Lower leg skin (tissue), 4 donors: Measurements from ENCODE around the gene LRIG1. TPM values are rescaled to one million over a fixed set of nuclear protein-coding genes. Genes with fewer than 3 reads are reported as not detected.

Experiments
- DNase-seq, 2 donors: peaks; one replicate each; pipeline ENCODE4 v3.0.0-alpha.2; 2019; ENCODE audit warnings: low spot score in 2 of 2
- H3K4me3 ChIP-seq: fragments of 200-600 bp; sonication (generic); 2 replicates; pipeline ENCODE4 v1.5.1; 2017; ENCODE audit warnings: mild to moderate bottlenecking, low read depth; ENCODE audit not compliant: poor library complexity, severe bottlenecking
- CTCF ChIP-seq, 3 donors: fragments of 450-650 bp; IDR thresholded peaks; one replicate each; pipeline ENCODE4 v1.5.1; 2016; ENCODE audit warnings: antibody characterized with exemption in 3 of 3, mild to moderate bottlenecking in 3 of 3, moderate library complexity in 2 of 3
- POLR2A ChIP-seq, 2 donors: fragments of 450-650 bp; IDR thresholded peaks; one replicate each; pipeline ENCODE4 v1.6.1; 2016 to 2017; ENCODE audit warnings: antibody characterized with exemption in 2 of 2, mild to moderate bottlenecking in 1 of 2, moderate library complexity in 1 of 2
- WGBS, 2 donors: methylation state at CpG; one replicate each; pipeline ENCODE4 v1.1.5; 2018; 5-methylcytosine and 5-hydroxymethylcytosine counted together
- intact Hi-C: fragments of 100-400 bp; cut with DNase I; formaldehyde crosslinking; loops from one replicate; pipeline ENCODE4 v1.15.0; 2023; ENCODE audit warnings: low total_unique reads
- total RNA-seq, 4 donors: library from RNA; depleted of rRNA; stranded (reverse); fragments of >200 nt; gene quantifications; one replicate each; pipeline ENCODE4 v1.1.0, GENCODE V29; 2016

Gene LRIG1
- total RNA-seq, 4 donors from 2014 or later = 53.3 to 91.5 (median 69.8) TPM

DNA sequence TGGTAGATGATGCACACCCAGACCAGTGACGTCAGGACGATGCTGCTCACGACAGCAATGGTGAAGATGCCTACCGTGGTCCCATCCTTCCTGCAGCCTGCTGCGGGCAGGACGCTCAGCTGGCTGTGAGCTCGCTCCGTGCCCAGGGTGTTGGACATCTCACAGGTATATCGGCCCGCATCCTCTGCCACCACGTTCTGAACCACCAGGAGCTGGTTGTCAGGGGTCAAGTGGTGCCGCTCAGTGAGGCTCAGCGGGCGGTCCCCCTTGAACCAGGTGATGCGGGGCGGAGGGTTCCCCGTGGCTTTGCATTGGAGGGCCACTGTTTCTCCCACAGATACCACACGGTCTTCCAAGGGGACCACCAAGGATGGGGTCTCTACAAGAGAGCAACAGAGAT is 117.8 kb downstream of the LRIG1 start:
- intact Hi-C loops = no loop called here
- no peak for DNase-seq
- TF ChIP-seq POLR2A (IDR thresholded peaks at IDR 0.05) (no peak), CTCF (IDR thresholded peaks at IDR 0.05) (no peak)
- 95 to 96% methylated on average over 18 of the region's 18 CpGs for WGBS, 2 donors
- no peak overlapping the region for H3K4me3 ChIP-seq

DNA sequence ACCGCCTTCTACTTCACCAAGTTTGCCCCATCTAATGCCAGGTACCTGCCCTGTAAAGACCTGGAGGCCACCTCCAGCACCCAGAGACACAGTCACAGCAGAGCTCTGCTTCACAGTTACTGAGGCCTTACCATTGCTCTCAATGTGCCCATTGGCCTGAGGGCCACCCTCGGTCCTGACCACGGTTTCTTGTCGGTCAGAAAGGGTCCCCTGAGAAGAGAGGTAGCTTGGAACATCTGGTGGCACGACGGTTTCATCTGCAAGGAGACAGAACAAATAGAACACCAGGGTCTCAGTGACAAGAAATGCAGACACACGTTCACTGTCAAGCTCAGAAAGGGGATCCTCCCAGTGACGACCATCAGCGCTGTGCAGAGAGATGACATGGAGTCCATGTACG is 118.7 kb downstream of the LRIG1 start:
- 91 to 98% methylated on average over 10 of the region's 10 CpGs for WGBS, 2 donors
- intact Hi-C loops = no loop called here
- no peak for TF ChIP-seq POLR2A (IDR thresholded peaks at IDR 0.05)
- no peak for TF ChIP-seq CTCF (IDR thresholded peaks at IDR 0.05)
- peak in 1 of 2 donors; percentile 70 for DNase-seq
- H3K4me3 ChIP-seq = no peak overlapping the region

GRCh38 chr3:66381626-66382025 is 119.2 kb downstream of the LRIG1 start:
- intact Hi-C loops = no loop called here
- H3K4me3 ChIP-seq = no peak overlapping the region
- TF ChIP-seq CTCF (IDR thresholded peaks at IDR 0.05) = no peak
- no peak for TF ChIP-seq POLR2A (IDR thresholded peaks at IDR 0.05)
- peak in 1 of 2 donors; percentile 59 for DNase-seq
- 67 to 77% methylated on average over 7 of the region's 7 CpGs for WGBS, 2 donors

DNA sequence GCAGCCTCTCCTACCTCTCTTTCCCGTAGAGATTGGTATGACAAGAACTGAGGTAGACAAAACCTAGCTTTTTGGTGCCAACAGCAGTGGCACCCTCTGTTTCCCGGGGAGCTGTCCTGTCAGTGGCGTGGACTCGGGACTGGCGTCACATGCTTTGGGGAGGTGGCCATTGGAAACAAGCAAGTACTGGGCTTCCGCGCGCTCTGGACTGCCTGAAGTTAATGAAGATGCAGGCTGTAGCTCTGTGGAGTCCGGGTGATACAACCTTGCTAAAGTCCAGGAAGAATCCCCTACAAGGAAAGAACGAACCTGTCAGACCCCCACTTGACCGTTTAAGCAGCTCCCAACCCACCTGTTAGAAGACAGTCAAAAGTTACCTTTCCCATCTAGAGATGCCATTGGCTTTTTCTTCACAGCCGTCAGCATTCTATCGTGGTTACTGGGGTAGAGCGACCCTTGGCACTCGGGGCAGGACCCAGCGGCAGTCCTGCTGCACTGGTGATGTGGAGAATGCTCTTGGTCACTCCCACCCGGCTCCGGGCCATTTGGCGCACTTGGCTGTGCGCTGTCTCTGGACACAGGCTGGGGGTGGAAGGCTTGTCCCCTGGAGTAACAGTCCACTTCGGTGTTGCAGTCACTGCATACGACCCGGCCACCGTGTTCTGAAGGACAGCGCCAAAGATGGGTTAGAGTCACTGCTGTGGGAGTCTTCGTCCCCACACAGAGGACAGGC is 120.5 kb downstream of the LRIG1 start:
- DNase-seq = peak in 1 of 2 donors; percentile 76
- WGBS, 2 donors = 93 to 96% methylated on average over 26 of the region's 26 CpGs
- no peak overlapping the region for H3K4me3 ChIP-seq
- intact Hi-C loops = no loop called here
- no peak for TF ChIP-seq CTCF (IDR thresholded peaks at IDR 0.05)
- no peak for TF ChIP-seq POLR2A (IDR thresholded peaks at IDR 0.05)

DNA sequence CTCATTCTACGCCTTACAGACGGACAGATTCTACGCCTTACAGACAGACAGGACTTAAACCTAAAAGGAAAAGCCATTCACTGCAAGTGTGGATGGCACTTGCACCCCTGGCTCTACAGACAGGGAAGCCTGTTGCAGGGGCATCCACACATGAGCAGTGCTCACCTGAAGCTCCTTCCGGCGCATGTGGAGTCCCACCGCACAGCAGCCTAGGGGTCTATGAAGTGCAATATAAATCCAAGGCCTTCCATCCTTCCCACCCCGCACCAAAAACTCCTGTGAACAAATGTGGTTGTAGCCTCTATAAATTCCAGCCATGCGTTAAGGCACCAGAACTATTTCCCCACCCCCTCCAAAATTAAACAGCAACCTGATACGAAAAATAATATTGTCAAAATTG is 121.3 kb downstream of the LRIG1 start:
- peak in 1 of 2 donors; percentile 66 for DNase-seq
- H3K4me3 ChIP-seq = no peak overlapping the region
- TF ChIP-seq CTCF (IDR thresholded peaks at IDR 0.05) (no peak), POLR2A (IDR thresholded peaks at IDR 0.05) (no peak)
- intact Hi-C loops = no loop called here
- 96 to 97% methylated on average over 9 of the region's 9 CpGs for WGBS, 2 donors

GRCh38 chr3:66378256-66378655 is 122.6 kb downstream of the LRIG1 start:
- TF ChIP-seq POLR2A (IDR thresholded peaks at IDR 0.05) (no peak), CTCF (IDR thresholded peaks at IDR 0.05) (no peak)
- WGBS, 2 donors = 66 to 70% methylated on average over 5 of the region's 5 CpGs
- no peak for DNase-seq
- intact Hi-C loops = no loop called here
- no peak overlapping the region for H3K4me3 ChIP-seq
